M059J (cell line): ENCODE data around the gene FAM240B. TPM values are rescaled to one million over a fixed set of nuclear protein-coding genes. Genes with fewer than 3 reads are reported as not detected.

Experiments
- DNase-seq: peaks from one replicate; pipeline ENCODE4 v3.0.0-alpha.2; 2012; ENCODE audit warnings: low read depth
- total RNA-seq: library from RNA; depleted of rRNA; stranded (reverse); fragments of >200 nt; shearing (Covaris generic); gene quantifications from 2 replicates; pipeline ENCODE4 v1.2.3, GENCODE V29; 2014; rRNA removed

FAM240B gene
- total RNA-seq: not detected in 2 replicates

DNA sequence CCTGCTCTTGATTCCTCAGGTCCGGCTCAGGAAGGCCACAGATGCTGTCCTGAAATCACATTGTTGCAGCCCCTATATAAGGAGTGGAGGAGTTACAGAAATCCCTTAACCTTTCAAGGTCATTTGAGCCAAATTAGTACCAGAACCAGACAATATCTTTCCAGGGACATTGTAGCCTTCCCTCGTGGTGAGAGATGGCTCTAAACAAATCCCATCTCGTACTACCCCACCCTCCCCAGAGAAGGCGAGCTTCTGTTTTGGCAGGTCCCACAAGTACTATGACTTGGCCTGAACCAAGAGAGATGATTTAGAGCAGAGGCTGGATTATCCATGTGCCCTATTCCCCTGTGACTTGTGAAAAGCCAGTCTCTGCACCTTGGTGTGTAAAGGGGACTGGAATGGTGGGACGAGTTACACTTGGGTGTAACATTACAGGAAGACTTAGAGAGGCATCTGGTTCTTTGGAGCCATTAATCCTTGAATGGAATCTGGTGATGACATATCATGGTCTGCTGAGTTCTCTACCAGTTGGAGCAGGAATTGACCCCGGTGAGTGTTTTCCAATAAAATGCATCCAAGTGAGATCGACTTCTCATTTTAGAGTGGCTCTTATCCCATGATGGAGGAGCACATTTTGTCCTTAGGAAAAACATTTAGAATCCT lies at the start of gene FAM240B:
Gene FAM240B (minus strand): TSS at position 51 of the 663 bp plus-strand sequence. CDS start 16,134 bp downstream, outside the sequence.
- no peak for DNase-seq

DNA sequence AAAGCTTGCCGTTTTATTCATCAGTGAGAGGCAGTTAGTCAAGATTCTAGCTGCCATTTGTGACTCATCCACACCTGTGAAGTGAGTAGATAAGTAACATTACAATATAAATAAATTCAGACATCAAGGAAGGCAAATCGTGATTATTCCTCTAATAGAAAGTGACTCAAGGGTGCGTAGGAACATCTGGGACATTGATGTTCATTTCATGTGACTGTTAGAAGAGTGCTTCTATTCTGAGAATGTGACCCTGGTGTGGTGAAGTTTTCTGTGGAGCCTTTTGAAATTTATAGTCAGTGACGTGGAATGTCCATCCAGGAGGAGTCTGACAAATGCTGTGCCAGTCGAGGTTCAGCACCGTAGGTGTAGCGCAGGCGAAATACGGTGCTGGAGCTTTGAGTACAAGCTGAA lies 48.4 kb upstream of the FAM240B start:
- DNase-seq: peak; percentile 26

DNA sequence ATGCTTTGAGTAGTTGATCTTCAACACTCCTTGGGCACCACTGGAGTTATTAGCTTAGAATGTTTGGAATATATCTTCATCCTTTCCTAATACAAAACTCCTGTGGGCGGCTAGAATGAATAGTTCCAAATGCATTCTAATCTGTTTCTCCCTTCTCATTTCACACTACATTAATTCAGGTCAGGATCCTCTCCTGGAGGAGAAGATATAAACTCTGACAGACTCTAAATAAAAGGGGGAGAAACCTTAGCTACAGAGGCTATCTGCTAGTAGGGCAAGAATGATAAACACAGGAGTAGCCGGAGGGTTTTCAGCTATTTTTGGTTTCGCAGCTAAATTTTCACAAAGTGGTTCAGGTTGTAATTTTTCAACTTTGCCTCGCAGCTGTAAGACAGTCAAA lies 45.2 kb upstream of the FAM240B start:
- peak; percentile 42 for DNase-seq

DNA sequence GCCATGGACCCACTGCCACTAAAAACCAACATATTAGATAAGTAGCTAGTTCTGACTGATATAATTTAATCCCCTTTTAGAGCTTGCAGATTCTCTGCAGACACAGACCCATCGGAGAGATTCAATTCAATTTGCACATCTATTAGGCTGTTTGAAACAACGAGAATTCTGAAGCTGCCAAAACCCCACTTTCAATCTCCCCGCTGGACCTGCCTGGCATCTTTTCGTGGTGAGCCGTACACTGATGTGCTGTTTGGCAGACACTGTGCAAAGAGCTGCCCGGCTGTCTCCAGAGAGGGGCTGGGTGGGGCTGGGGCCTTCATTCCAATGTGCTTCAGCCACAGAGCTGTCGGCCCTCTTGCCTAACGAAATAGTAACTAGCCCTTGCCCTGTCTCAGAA lies 42.1 kb upstream of the FAM240B start:
- DNase-seq: no peak

DNA sequence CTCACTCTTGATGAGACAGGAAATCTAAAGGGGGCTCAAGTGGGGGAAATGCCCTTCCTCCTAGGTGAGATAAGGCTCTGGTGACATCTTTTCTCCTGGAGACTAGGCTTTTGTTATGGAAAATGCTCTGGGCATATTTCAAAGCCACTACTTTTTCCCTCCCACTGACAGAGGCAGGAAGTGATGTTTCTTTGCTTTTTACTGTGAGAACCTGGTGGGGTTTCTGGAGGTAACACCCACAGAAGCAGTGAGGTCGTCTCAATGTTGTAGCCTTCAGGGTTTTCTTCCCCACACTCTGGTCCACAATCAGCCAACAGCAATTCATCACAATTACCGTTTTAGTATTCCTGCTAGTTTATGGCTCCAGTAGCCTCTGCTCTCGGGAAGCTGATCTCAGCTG lies 41.4 kb upstream of the FAM240B start:
- DNase-seq: peak; percentile 52

DNA sequence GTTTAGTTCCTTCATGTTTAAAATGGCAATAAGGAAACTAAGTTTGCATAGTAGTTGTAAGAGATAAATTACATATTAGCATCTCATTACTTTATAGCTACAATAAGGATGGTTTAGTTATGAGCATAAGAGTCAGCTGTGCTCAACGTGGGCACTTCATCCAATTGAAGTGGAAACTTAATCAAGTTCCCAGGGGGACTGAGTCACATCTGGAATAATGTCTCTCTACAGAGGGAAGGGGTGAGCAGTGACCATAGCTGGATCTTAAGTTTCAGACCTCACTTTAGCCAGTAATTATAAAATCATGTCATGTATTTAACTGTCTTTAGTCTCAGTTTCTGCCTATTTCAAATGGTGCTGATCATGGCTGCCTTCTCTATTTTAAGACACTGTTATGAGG lies 36.8 kb upstream of the FAM240B start:
- DNase-seq: no peak

DNA sequence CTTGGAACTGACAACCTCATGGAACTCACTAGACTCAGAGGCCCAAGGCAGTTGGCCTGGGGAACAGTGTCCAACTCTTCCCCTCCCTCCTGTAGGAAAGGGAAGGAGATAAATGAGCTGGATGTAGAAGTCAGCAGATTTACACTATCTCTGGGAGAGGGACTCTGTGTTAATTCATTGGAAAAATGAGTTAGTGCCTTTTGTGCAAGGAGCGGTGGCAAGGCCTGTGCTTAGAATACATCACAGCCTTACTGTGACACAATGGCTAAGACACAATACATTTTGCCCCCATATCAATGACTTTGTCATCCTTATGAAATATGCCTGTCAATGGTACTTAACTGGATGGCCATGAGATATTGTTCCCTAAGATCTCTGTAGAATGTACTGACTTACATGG lies 28.0 kb upstream of the FAM240B start:
- no peak for DNase-seq

DNA sequence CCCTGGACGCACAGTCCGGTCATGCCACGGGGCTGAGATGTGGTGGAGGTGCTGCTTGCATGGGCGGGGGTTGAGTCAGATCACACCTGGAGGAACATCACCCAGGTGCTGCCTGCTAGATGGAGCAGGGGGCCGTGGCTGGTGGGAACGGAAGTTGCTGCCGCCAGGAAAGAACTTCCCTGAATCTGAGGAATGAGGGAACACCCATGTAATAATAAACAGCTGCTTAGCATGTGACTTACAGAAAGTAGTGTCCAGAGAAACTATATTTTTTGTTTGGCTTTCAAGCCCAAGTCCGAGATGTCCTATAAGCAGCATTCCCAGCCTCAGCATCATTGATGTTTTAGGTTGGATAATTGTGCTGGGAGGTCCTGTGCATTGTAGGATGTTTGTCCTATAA lies 27.1 kb upstream of the FAM240B start:
- no peak for DNase-seq

DNA sequence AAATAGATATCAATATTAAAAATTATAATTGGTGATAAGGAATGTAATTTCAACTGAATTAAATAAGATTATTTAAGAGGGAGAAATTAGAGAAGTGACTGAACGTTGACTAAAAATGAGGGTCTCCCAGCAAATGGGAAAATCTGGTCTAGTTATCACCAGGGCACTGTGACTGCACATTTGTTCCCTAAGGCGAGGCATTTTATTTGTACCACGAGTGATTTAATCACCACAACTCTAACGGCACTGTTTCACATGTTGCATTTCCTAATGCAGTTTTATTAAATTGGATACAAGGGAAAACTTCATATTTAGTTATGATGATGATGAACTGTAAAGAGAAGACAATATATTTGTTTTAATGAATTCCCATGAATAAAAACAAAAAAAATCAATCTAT lies 26.4 kb upstream of the FAM240B start:
- no peak for DNase-seq

DNA sequence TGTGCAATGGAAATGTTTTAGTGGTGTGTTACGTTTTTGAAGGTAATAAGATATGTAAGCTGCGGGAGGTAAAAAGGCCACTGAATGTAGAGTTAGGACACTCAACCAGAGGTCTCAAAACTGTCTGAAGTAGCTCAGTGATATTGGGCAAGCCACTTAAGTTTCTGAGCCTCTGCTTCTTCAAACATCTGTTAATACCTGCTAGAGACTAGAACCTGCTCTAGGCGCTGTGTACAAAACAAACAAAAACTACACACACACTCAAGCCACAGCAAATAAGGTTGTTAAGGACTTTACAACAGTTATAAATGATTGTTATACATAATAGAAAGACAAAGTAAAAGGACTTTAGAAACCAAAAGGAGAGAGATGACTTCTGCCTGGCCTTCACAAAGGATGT lies 24.6 kb upstream of the FAM240B start:
- no peak for DNase-seq

DNA sequence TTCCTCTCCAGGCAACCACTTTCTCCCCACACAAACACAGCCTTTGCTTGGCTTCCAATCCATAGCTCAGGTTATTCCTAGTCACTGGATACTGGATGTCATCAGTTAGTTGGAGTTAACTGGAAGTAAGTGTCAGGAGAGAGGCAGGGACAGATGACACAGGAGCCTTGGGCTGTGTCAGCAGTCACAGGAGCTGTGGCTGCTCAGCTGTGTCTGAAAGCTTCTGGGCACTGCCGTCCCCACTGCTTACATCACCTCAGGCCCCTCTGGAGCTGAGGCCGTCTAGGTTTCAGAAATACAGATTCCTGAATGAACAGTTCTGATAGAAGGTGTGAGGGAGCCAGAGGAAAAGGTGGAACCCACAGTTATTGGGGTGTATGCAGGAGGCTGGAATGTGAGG lies 17.3 kb upstream of the FAM240B start:
- DNase-seq: no peak

DNA sequence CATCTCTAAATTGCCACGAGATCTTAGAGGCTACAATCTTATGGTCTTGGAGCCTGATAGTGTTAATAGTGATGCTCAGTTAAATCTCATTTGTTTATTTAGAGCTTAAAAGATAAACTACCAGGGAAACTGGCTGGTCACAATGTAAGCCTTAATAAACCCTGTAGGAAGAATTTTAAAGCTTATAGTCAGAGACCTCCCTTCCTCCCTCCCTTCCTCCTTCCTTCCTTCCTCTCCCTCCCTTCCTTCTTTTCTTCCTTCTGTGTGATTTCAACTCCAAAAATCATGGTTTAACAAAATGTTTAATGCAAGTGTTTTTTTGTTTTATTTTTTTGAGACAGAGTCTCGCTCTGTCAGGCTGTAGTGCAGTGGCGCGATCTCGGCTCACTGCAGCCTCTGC lies 14.9 kb upstream of the FAM240B start:
- no peak for DNase-seq

DNA sequence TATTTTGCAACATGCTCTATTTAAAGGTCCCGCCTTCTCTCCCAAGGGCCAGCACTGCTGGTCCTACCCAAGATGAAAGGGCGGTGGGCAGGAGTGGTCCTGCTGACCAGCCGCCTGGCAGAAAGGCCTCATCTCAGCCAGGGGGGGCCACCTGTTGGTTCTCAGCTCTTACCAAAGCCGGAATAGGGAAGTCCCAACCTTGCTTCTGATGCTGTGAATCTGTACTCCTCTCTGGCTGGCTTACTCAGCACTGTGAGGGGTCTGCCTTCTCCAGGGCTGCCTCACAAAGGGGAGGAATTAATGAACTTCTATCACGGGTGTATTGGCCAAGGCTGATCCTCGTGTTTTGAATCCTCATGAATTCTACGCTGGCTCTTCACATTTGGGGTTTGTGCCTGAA lies 13.6 kb upstream of the FAM240B start:
- no peak for DNase-seq

DNA sequence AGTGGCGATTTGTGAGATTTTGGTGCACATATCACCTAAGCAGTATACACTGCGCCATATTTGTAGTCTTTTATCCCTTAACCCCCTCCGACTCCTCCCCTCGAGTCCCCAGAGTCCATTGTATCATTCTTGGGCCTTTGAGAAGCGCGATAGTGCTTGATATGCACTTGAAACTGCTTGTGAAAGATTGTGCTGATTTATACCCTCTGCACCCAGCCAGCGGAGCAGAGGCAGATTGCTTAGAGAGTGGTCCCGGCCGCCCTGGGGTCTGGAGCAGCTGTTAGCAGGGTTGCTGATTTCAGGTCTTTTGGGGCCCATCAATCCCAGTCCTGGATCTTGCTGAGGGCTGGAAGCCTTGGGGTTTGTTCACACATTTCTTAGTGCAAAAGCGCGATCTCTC lies 13.0 kb upstream of the FAM240B start:
- no peak for DNase-seq

DNA sequence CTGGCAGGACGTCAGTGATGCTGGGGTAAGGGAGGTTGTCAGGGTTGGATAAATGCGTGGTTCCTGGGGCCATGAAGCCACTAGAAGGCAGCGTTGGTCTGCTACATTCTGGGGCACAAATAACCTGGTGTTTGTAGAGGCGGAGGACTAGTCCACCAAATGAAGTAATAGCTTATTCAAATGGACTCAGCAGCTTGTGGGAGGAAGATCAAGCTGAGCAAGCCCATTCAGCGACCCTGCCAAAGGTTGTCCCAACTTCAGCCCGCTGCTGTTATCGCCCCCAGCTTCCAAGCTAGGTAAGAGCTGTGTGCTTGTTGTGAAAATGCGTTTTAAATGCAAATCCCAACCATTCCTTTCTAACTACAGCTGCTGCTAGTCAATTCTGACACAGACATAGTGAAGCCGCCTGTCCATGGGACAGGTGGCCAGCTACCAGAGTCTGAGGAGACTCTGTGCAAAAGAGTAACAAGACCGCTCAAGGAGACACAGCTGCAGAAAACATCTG lies 7.6 kb upstream of the FAM240B start:
- peak; percentile 68 for DNase-seq

DNA sequence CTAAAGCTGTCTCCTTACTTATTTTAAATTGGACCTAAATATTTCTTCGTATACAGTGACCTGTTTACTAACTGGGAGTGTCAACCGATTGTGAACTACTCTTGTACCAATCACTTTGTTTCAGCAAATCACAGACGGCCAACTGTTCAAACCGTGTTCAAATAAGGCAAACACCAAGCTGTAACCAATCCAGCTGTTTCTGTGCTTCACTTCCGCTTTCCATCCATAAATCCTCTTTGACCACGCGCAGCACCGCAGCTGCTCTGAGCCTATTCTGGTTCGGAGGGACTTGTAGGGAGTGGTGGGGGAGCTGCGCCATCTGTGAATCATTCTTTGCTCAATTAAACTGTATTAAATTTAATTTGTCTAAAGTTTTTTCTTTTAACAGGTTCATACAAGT lies 4.8 kb upstream of the FAM240B start:
- DNase-seq: no peak

DNA sequence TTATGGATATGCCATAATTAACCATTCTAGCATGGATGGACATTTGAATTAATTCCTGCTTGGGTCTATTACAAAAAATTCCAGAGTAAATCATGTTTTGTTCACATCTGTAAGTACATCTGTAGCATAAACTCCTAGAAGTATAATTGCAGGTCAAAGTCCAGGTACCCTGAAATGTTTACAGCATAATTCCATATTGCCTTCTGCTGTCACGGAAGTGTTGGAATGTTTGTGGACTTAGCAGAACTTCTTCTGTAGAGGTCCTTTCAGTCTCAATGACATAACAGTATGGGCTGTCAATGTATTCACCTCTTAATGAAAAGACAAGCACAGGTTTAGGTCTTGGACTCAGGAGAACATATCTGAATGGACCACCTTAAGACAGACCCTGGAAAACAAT lies 1.8 kb downstream of the FAM240B start:
- DNase-seq: no peak

DNA sequence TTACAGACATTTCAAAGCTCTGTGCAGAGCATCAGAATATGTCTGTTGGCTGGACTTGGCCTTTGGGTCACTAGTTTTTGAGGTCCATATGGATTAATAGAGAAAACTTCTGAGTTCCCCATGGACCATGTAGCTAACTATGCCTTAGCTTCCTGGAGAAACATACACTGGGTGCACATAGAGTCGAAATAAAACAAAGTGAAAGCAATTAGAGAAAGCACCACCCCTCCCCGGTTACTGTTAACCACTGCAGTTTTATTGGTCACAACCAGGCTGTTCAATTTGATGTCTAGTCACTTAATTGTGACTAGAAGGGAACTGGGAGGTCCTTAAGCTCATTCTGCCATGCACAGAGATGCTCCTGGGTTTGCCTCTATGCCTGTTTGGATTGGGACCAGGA lies 4.2 kb downstream of the FAM240B start:
- peak; percentile 25 for DNase-seq

DNA sequence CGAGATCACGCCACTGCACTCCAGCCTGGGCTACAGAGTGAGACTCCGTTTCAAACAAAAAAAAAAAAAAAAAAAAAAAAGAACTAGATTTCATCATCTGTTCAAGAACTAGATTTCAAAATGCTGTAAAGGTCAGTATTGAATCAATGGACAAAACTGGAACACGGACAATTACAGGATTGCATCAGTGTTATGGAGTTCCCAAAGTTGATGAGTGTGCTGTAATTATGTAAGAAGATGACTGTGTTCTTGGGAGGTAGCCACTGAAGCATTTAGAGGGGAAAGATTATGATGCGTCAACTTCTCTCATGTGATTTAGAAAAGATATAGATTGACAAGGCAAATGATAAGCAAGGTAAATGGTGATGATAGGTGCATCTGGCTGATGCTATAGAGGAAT lies 6.5 kb downstream of the FAM240B start:
- peak; percentile 68 for DNase-seq

DNA sequence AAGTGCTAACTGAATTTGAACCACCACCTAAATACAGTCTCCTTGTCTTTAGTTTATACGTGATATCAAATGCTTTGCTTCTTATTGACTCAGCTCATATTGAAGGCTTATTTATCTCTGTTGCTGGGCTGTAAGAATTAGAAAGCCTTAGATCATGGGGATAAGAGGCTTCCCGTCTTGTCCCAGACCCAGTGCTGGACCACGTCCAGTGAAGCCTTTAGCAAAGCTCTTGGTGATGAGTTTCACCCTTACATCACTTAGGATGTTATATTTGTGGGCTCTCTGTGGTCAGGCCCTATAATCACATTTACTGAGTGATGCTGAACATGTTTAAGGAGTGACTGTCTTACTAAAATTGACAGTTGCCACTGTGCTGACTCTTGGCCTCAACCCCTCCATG lies 11.2 kb downstream of the FAM240B start:
- peak; percentile 82 for DNase-seq

DNA sequence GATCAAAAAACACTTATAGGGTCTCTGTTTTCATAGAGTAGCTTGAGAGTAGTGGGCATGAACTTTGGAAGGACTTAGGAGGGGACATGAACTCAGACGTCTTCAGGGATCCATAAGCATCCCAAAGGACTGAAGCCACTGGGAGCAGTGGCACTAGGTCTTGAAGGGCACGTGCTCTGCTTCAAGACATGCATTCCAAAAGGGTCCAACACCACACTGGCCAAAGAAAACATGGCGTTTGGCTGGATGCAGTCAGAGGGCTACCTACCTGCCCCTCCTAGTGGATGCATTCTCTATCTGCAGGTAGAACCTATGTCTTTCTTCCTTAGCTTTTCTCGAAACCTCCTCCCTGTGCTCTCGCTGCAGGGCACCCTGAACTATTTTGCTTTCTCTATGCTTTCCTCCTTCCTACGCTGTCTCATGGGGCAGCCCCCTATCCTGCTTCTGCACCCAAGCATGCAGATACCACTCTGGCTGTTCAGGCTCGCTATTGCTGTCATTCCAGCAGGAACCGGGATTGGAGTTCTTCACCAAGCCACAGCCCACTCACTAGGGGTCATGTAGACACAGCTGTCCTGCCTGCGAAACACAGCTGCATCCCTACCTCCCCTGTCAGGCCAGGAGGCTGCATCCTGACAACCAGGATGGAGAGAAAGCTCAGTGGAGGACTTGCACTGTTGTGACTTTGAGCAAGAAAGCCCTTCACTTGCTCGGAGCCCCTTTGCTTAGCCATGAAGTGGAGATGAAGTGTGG lies 11.9 kb downstream of the FAM240B start:
- DNase-seq: peak; percentile 42

DNA sequence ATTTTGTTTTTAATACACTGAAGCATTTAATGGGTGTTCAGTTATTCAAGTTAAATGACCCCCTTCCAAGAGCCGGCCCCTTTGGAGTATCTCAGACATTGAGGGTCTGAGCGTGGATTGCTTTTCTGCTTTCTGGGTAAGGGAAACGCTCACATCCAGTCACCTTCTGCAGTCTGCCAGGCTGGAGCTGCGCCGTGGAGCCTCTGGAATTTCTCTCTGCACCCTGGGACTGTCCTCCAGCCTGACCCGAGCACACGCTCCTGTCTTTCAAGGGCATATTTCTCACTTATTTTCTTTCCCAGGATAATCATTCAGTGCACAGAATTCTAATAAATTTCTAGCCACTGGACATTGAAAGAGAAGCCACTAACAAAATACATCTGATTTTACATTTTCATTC lies 13.4 kb downstream of the FAM240B start:
- DNase-seq: no peak

DNA sequence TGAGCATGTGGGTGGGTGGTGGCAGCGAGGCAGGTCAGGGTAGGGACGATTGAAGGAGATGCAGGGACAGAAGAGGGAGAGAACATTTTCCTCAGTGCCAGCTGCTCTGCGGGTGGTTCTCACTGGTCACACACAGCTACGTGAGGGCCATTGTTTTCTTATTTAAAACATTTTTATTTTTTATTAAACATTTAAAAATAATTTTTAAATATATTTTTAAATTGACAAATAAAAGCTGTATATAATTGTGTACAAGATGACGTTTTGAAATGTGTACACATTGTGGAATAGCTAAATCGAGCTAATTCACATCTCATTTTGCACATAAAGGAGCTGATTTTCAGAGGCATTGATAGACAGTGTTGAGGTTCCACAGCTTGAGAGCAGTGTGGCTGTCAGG lies 14.0 kb downstream of the FAM240B start:
- no peak for DNase-seq
